ENCODE data around the gene TNFSF8.

DNA sequence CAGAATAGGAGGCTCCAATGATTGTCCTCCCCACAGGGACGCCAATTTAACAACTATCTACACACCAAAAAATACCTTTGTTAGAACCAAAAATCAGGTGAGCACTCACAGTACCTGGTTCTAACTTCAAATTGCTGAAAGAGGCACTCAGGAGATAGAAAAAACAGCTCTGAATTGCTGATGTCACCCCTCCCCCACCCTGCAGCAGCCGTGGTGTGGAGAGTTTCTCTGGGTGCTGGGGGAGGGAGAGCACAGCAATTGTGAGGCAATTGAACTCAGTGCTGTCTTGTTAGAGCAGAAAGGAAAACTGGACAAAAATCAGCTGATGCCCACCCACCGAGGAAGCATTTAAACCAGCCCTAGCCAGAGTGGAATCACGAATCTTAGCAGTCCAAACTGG, 41.8 kb downstream of the TNFSF8 start:
- no peak for TF ChIP-seq FOXM1 (IDR thresholded peaks at IDR 0.05; ENCODE audit: borderline replicate concordance, low read depth)
- TF ChIP-seq, protein P1, sequence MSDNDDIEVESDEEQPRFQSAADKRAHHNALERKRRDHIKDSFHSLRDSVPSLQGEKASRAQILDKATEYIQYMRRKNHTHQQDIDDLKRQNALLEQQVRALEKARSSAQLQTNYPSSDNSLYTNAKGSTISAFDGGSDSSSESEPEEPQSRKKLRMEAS (IDR thresholded peaks at IDR 0.05), result no peak
- no peak for TF ChIP-seq YY1 (IDR thresholded peaks at IDR 0.05; ENCODE audit: low read depth)
- TF ChIP-seq CREB1 (IDR thresholded peaks at IDR 0.05; ENCODE audit: low read depth), result no peak
- TF ChIP-seq, protein P2, sequence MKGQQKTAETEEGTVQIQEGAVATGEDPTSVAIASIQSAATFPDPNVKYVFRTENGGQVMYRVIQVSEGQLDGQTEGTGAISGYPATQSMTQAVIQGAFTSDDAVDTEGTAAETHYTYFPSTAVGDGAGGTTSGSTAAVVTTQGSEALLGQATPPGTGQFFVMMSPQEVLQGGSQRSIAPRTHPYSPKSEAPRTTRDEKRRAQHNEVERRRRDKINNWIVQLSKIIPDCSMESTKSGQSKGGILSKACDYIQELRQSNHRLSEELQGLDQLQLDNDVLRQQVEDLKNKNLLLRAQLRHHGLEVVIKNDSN (IDR thresholded peaks at IDR 0.05), result no peak
- no peak for TF ChIP-seq TCF12 (IDR thresholded peaks at IDR 0.05; ENCODE audit: low read depth)
- no peak for TF ChIP-seq TAF1 (IDR thresholded peaks at IDR 0.05; ENCODE audit: low read depth)
- TF ChIP-seq CEBPB (IDR thresholded peaks at IDR 0.05), result no peak

Data from Ishikawa (cell line).